Activated CD4-positive, alpha-beta memory T cell treated with anti-CD3 and anti-CD28 coated beads for 36 hours (primary cell): ENCODE results near the gene ZNF574. TPM values are rescaled to one million over a fixed set of nuclear protein-coding genes. Genes with fewer than 3 reads are reported as not detected.

Experiments
- CTCF ChIA-PET: fragments of 350-600 bp; sonication (Branson Sonifier 250); formaldehyde crosslinking; loops from one replicate; lab custom pipeline; 2021; ENCODE audit warnings: antibody characterized with exemption, inconsistent platforms; lab: Charles Lee
- POLR2A ChIA-PET: fragments of 350-600 bp; sonication (Branson Sonifier 250); formaldehyde crosslinking; loops from one replicate; lab custom pipeline; 2021; ENCODE audit warnings: antibody characterized with exemption; lab: Charles Lee
- DNase-seq: peaks from one replicate; pipeline ENCODE4 v3.0.0-alpha.2; 2020
- H3K27ac Mint-ChIP-seq: one replicate; pipeline ENCODE4 v1.8.0; 2021; ENCODE audit warnings: mixed read lengths
- H3K27me3 Mint-ChIP-seq: one replicate; pipeline ENCODE4 v1.8.0; 2021; ENCODE audit warnings: mixed read lengths
- H3K36me3 Mint-ChIP-seq: one replicate; pipeline ENCODE4 v1.8.0; 2021; ENCODE audit warnings: mixed read lengths
- H3K4me1 Mint-ChIP-seq: one replicate; pipeline ENCODE4 v1.8.0; 2021; ENCODE audit warnings: low read depth, mixed read lengths
- H3K4me3 Mint-ChIP-seq: one replicate; pipeline ENCODE4 v1.8.0; 2021; ENCODE audit warnings: mild to moderate bottlenecking, mixed read lengths
- H3K9me3 Mint-ChIP-seq: one replicate; pipeline ENCODE4 v1.8.0; 2021; ENCODE audit warnings: mixed read lengths
- intact Hi-C: fragments of 100-400 bp; cut with micrococcal nuclease; formaldehyde crosslinking; loops from one replicate; pipeline ENCODE4 v1.15.1; 2023
- total RNA-seq, 2 experiments: library from RNA; stranded (reverse); gene quantifications; one replicate each; pipeline ENCODE4 v1.2.3, GENCODE V29; 2021

The ZNF574 gene
- total RNA-seq, 2 experiments from 2014 or later, result 12.2 to 13.2 TPM

- peak overlapping the region; percentile 79 for H3K27ac Mint-ChIP-seq
- H3K27me3 Mint-ChIP-seq, result no peaks in the 10 kb centered on the region
- ChIA-PET POLR2A (no interaction called here), CTCF (interaction anchor here (1.3 to 9.3 kb wide), 5 partner anchors 10 to 327 kb away, joined by 3 to 82 read pairs (median 6); partner anchors contain the start of gene POU2F2)
- peaks cover 46% of the 10 kb centered on the region for H3K4me1 Mint-ChIP-seq
- DNase-seq, result no peak
- H3K9me3 Mint-ChIP-seq, result no peaks in the 10 kb centered on the region
- no peak overlapping the region for H3K4me3 Mint-ChIP-seq
- peaks cover 44% of the 10 kb centered on the region for H3K36me3 Mint-ChIP-seq
- intact Hi-C loops, result no loop called here
Measured at GRCh38 chr19:42113641-42114348, 37.8 kb downstream of the ZNF574 start.

GRCh38 chr19:42114412-42114811, 38.4 kb downstream of the ZNF574 start:
- Mint-ChIP-seq H3K36me3 (peaks cover 44% of the 10 kb centered on the region), H3K27me3 (no peaks in the 10 kb centered on the region), H3K9me3 (no peaks in the 10 kb centered on the region)

GRCh38 chr19:42115219-42115618, 39.3 kb downstream of the ZNF574 start:
- Mint-ChIP-seq H3K27ac (peak overlapping the region; percentile 29), H3K36me3 (peaks cover 44% of the 10 kb centered on the region), H3K4me1 (peaks cover 45% of the 10 kb centered on the region), H3K4me3 (no peak overlapping the region), H3K9me3 (no peaks in the 10 kb centered on the region), H3K27me3 (no peaks in the 10 kb centered on the region)
- CTCF ChIA-PET, result interaction anchor here (0.8 to 2.2 kb wide), 5 partner anchors 17 to 178 kb away, joined by 3 to 6 read pairs (median 5); partner anchors contain the start of gene POU2F2
- DNase-seq, result no peak
- intact Hi-C loops, result no loop called here
- POLR2A ChIA-PET, result no interaction called here

More at GRCh38 chr19:42114412-42114811, 38.4 kb downstream of the ZNF574 start:
- Mint-ChIP-seq H3K4me3 (no peak overlapping the region), H3K27ac (peak overlapping the region; percentile 79), H3K4me1 (peaks cover 41% of the 10 kb centered on the region)
- DNase-seq, result no peak
- ChIA-PET POLR2A (no interaction called here), CTCF (interaction anchor here (0.8 to 9.3 kb wide), 6 partner anchors 9 to 327 kb away, joined by 3 to 82 read pairs (median 5); partner anchors contain the start of gene POU2F2)
- intact Hi-C loops, result no loop called here

- Mint-ChIP-seq H3K9me3 (no peaks in the 10 kb centered on the region), H3K27me3 (no peaks in the 10 kb centered on the region), H3K4me1 (peaks cover 42% of the 10 kb centered on the region), H3K4me3 (no peak overlapping the region), H3K36me3 (peaks cover 44% of the 10 kb centered on the region), H3K27ac (peak overlapping the region; percentile 53)
- CTCF ChIA-PET, result interaction anchor here (0.9 to 2.2 kb wide), 3 partner anchors 16 to 163 kb away, joined by 3 to 6 read pairs (median 5); partner anchors contain the start of gene POU2F2
- no peak for DNase-seq
- intact Hi-C loops, result no loop called here
- POLR2A ChIA-PET, result no interaction called here
Measured at GRCh38 chr19:42115705-42116104, 39.7 kb downstream of the ZNF574 start.

- POLR2A ChIA-PET, result no interaction called here
- no peak for DNase-seq
- CTCF ChIA-PET, result interaction anchor here (0.9 to 1.7 kb wide), 4 partner anchors 8 to 163 kb away, joined by 3 to 5 read pairs (median 4); partner anchors contain the start of gene POU2F2
- Mint-ChIP-seq H3K27me3 (no peaks in the 10 kb centered on the region), H3K9me3 (no peaks in the 10 kb centered on the region), H3K4me1 (peaks cover 42% of the 10 kb centered on the region), H3K4me3 (no peak overlapping the region), H3K27ac (no peak overlapping the region), H3K36me3 (peaks cover 38% of the 10 kb centered on the region)
- intact Hi-C loops, result no loop called here
Measured at GRCh38 chr19:42116308-42117075, 40.5 kb downstream of the ZNF574 start.

GRCh38 chr19:42117076-42117475, 41.1 kb downstream of the ZNF574 start:
- Mint-ChIP-seq H3K36me3 (peaks cover 41% of the 10 kb centered on the region), H3K9me3 (no peaks in the 10 kb centered on the region), H3K4me3 (no peak overlapping the region), H3K27ac (no peak overlapping the region), H3K4me1 (peaks cover 43% of the 10 kb centered on the region), H3K27me3 (no peaks in the 10 kb centered on the region)
- intact Hi-C loops, result no loop called here
- ChIA-PET POLR2A (no interaction called here), CTCF (interaction anchor here (1.0 to 1.7 kb wide), 2 partner anchors 8 to 10 kb away, joined by 3 to 4 read pairs; no protein-coding TSS in a partner anchor)
- no peak for DNase-seq

- intact Hi-C loops, result loop anchor here (5.0 kb wide), 1 partner anchor 277 kb away; no protein-coding TSS in a partner anchor
- H3K4me1 Mint-ChIP-seq, result peaks cover 52% of the 10 kb centered on the region
Measured at GRCh38 chr19:42120276-42120980, 44.5 kb downstream of the ZNF574 start.

GRCh38 chr19:42121036-42121621, 45.2 kb downstream of the ZNF574 start:
- peaks cover 17% of the 10 kb centered on the region for H3K36me3 Mint-ChIP-seq
- CTCF ChIA-PET, result interaction anchor here (1.1 to 5.3 kb wide), 5 partner anchors 11 to 63 kb away, joined by 3 to 82 read pairs (median 7); partner anchors contain the start of gene POU2F2
- POLR2A ChIA-PET, result interaction anchor here (1.2 to 3.2 kb wide), 2 partner anchors 11 to 329 kb away, joined by 5 to 23 read pairs; partner anchors contain the start of gene POU2F2
- intact Hi-C loops, result loop anchor here (5.0 kb wide), 1 partner anchor 276 kb away; no protein-coding TSS in a partner anchor
- no peaks in the 10 kb centered on the region for H3K27me3 Mint-ChIP-seq
- no peaks in the 10 kb centered on the region for H3K9me3 Mint-ChIP-seq
- peak overlapping the region; percentile 97 for H3K27ac Mint-ChIP-seq
- peaks cover 58% of the 10 kb centered on the region for H3K4me1 Mint-ChIP-seq
- DNase-seq, result peak; percentile 45
- peak overlapping the region; percentile 82 for H3K4me3 Mint-ChIP-seq

More at GRCh38 chr19:42120276-42120980, 44.5 kb downstream of the ZNF574 start:
- ChIA-PET CTCF (interaction anchor here (1.1 to 2.4 kb wide), 3 partner anchors 11 to 64 kb away, joined by 3 to 18 read pairs (median 7); partner anchors contain the start of gene POU2F2), POLR2A (no interaction called here)
- no peaks in the 10 kb centered on the region for H3K27me3 Mint-ChIP-seq
- peak overlapping the region; percentile 97 for H3K27ac Mint-ChIP-seq
- no peaks in the 10 kb centered on the region for H3K9me3 Mint-ChIP-seq
- peak overlapping the region; percentile 82 for H3K4me3 Mint-ChIP-seq
- no peak for DNase-seq
- peaks cover 23% of the 10 kb centered on the region for H3K36me3 Mint-ChIP-seq

- Mint-ChIP-seq H3K36me3 (peaks cover 14% of the 10 kb centered on the region), H3K27me3 (no peaks in the 10 kb centered on the region), H3K4me3 (peak overlapping the region; percentile 82), H3K9me3 (no peaks in the 10 kb centered on the region), H3K4me1 (peaks cover 60% of the 10 kb centered on the region), H3K27ac (peak overlapping the region; percentile 97)
- intact Hi-C loops, result loop anchor here (2.0 to 5.0 kb wide), 4 partner anchors 45 to 276 kb away; partner anchors contain the start of genes GSK3A and ZNF574
- ChIA-PET CTCF (interaction anchor here (1.2 to 5.3 kb wide), 2 partner anchors 11 kb away, joined by 4 to 82 read pairs; partner anchors contain the start of gene POU2F2), POLR2A (interaction anchor here (1.2 to 3.2 kb wide), 2 partner anchors 10 to 329 kb away, joined by 5 to 23 read pairs; partner anchors contain the start of gene POU2F2)
- peak; percentile 94 for DNase-seq
Measured at GRCh38 chr19:42121656-42122069, 45.7 kb downstream of the ZNF574 start.

- intact Hi-C loops, result loop anchor here (1.0 to 5.0 kb wide), 6 partner anchors 9 to 274 kb away; partner anchors contain the start of genes GSK3A, POU2F2 and ZNF574
- CTCF ChIA-PET, result interaction anchor here (1.0 to 5.3 kb wide), 10 partner anchors 10 to 318 kb away, joined by 3 to 82 read pairs (median 4); partner anchors contain the start of gene POU2F2
- H3K27ac Mint-ChIP-seq, result peak overlapping the region; percentile 97
- H3K36me3 Mint-ChIP-seq, result peaks cover 8% of the 10 kb centered on the region
- H3K9me3 Mint-ChIP-seq, result no peaks in the 10 kb centered on the region
- peaks cover 65% of the 10 kb centered on the region for H3K4me1 Mint-ChIP-seq
- no peaks in the 10 kb centered on the region for H3K27me3 Mint-ChIP-seq
- peak; percentile 91 for DNase-seq
- peak overlapping the region; percentile 82 for H3K4me3 Mint-ChIP-seq
- POLR2A ChIA-PET, result interaction anchor here (0.6 to 3.2 kb wide), 2 partner anchors 9 to 12 kb away, joined by 3 to 23 read pairs; partner anchors contain the start of gene POU2F2
Measured at GRCh38 chr19:42122691-42123607, 47.0 kb downstream of the ZNF574 start.
